ENCODE measurements around the gene ZNF273.

DNA sequence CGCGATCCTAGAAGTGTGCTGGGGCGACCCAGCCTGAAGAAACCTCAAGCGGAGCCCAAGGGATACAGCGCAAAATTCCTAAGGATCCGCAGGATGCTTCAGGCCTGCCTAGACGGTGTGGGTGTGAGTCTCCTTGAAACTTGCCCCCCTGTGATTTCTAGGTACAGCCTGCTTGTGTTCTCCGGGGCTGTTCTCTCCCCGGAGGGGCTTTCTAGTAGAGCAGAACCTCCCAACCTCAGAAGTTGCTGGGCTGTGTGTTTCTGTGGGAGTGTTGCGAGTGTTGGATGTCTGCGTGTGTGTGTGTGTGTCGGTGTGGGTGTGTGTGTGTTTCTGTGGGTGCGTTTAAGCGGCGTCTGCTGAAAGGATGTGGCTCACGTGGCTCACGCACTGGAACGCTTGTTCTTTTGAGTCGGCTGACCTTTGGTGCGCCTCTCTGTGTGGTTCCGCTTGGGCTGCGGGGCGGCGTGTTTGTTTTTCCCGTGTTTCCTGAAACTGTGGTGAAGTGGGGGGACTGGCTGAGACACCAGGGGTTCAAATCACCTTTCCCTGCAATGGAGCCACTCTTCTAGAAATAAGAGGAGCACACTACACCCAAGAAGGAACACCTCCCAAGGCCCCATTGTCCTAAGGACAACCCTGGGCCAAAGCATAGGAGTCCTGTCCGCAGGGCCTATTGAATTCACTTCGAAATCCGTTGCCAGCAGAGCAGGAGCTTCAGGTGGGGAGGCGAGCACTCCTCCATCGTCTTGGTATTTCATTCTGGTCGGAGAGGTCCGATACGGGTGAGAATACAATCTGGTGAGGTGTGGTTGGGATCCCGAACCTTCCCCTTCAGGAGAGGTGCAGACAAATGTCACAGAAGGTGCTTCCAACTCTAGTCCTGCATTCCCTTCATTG is 25.1 kb upstream of the ZNF273 start:
- TF ChIP-seq, protein P1, sequence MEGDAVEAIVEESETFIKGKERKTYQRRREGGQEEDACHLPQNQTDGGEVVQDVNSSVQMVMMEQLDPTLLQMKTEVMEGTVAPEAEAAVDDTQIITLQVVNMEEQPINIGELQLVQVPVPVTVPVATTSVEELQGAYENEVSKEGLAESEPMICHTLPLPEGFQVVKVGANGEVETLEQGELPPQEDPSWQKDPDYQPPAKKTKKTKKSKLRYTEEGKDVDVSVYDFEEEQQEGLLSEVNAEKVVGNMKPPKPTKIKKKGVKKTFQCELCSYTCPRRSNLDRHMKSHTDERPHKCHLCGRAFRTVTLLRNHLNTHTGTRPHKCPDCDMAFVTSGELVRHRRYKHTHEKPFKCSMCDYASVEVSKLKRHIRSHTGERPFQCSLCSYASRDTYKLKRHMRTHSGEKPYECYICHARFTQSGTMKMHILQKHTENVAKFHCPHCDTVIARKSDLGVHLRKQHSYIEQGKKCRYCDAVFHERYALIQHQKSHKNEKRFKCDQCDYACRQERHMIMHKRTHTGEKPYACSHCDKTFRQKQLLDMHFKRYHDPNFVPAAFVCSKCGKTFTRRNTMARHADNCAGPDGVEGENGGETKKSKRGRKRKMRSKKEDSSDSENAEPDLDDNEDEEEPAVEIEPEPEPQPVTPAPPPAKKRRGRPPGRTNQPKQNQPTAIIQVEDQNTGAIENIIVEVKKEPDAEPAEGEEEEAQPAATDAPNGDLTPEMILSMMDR (IDR thresholded peaks at IDR 0.05 in 4 of 5, conservative IDR thresholded peaks at IDR 0.05 in 1 of 5) = no peak
- no peak for TF ChIP-seq POLR2A (IDR thresholded peaks at IDR 0.05)
